GM04503 (cell line): ENCODE data around the gene MARVELD1.
"Not testable (repeated sequence)": the region's sequence is repeated elsewhere in the genome, so short reads cannot be mapped to it uniquely, and the experiment has no call there.

Source experiments
- DNase-seq: peaks from one replicate; pipeline ENCODE4 v3.0.0-alpha.2; 2012; ENCODE audit warnings: low read depth

The MARVELD1 gene

DNA sequence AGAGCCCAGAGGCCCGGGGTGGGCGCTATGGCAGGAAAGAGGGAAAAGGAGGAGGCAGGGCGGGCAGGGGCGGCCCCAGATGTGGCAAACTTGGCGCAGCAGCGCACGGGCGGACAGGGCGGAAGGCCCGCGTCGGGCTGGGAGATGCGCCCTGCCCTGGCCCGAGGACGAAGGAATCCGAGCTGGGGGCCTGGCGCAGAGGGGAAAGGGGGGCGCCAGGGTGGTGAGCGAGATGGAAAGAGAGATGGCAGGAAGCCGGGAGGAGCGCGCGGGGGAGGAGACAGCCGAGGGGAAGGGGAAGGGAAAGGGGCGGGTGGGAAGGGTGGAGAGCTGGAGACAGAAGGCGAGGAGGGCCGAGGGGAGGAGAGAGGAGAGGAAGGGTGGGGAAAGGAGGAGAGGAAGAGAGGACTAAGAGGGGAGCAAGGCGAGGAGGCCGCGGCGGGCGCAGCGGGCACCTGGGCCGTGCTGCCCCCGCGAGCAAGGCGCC is at the start of gene MARVELD1:
Gene MARVELD1 (plus strand): TSS at position 392 of the 487 bp plus-strand sequence. CDS start 147 bp downstream, outside the sequence.
- DNase-seq = no peak

DNA sequence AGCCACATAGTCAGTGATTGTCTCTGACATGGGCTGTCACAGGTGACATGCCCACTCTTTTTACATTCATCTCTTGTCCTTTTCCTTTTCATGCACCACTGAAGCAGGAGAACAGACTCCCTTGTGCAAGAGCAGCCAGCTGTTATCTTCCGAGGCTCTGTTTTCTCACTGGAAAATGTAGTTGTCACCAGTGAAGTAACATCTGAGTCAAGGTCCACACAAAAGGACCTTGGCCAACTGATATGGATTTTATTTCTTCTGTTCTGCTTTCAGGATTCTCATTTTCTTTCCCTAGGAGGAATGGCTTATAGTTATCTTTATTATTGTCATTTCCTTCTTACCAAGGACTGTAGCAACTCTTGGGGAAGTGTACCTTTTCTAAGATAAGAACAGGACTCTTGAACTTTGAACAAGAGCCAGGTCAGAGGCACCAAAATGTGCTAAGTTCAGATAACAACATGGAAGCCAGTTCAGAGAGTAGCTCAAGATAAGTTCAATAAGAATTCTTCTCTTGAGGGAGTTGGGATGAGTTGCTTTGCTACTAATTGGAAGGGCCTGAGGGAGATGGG is 49.2 kb upstream of the MARVELD1 start:
- DNase-seq = no peak

- DNase-seq = no peak
These were observed 46.5 kb upstream of the MARVELD1 start for GRCh38 chr10:97666992-97667391.

DNA sequence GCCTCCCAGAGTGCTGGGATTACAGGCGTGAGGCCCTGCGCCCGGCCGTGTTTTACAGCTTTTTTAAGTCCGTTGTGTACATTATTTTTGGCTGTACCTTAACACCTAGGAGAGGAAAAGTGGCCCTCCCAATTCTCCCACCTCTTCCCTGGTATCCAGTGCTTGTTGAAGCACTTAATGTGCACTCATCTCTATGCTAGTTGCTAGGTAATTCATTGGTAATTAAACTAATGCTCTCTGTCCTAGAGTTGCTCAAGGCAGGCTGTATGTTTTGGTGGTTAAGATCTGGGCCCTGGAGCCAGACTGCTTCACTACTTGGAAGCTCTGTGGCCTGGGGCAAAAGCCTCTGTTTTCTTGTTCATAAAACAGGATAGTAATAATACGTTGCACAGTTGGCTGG is 46.1 kb upstream of the MARVELD1 start:
- no peak for DNase-seq

GRCh38 chr10:97669571-97669970 is 44.0 kb upstream of the MARVELD1 start:
- no peak for DNase-seq

- no peak for DNase-seq
These were observed 39.6 kb upstream of the MARVELD1 start for GRCh38 chr10:97673736-97674525.

GRCh38 chr10:97675222-97675621 is 38.3 kb upstream of the MARVELD1 start:
- no peak for DNase-seq

DNA sequence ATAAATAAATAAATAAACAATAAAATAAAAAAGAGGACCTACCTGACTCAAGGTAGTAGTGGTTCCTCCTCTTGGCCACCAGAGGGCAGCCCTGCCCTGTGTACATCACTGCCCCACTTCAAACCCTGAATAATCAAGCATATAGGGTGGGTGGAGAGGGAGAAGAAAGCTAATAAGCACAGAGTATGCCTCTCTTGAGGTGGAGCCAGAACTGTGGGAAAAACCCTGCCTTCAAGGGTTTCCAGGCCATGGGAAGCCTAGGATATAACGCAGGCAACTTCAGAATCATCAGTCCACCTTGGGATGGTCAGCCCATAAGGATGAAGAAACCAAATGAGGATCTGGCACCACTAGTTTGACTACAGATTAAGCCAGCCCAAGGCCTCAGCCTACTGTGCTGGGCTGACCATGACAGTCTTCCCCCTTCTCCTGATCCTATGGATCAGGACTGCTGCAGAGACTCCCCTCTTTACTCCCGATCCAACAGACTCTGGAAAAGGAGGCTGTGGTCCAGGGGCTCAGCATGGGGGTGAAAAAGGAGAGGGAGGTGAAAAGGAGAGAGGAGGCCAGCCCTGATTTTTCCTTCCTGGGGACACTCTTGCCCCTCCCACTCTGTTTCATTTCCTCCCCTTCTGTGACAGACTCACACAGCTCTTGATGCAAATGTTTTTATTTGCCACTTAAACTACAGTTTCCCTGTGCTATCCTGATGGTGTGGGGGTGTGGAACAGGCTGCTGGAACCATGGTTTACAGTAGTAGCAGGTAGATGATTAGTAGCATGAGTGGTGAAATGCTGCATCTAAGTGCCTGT is 36.6 kb upstream of the MARVELD1 start:
- DNase-seq = no peak

- DNase-seq = no peak
These were observed 33.9 kb upstream of the MARVELD1 start for GRCh38 chr10:97679594-97679993.

DNA sequence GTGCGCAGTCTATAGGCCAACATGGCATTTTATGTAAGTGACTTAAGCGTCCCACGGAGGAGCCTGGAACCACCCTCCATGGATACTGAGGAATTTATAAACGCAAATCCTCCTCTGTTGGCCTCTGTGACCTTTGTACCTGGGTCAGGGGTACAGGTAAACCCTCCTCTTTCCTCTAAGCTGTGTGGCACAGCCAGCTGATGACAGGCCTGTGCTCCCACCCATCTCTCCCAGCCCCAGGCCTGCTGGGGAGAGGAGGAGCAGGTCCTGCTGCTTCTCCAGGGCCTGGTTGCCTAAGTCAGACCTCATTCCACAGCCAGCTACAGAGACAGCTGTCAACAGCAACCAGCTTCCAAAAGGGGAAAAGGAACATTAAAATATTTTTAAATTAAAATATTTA is 31.5 kb upstream of the MARVELD1 start:
- DNase-seq = no peak

DNA sequence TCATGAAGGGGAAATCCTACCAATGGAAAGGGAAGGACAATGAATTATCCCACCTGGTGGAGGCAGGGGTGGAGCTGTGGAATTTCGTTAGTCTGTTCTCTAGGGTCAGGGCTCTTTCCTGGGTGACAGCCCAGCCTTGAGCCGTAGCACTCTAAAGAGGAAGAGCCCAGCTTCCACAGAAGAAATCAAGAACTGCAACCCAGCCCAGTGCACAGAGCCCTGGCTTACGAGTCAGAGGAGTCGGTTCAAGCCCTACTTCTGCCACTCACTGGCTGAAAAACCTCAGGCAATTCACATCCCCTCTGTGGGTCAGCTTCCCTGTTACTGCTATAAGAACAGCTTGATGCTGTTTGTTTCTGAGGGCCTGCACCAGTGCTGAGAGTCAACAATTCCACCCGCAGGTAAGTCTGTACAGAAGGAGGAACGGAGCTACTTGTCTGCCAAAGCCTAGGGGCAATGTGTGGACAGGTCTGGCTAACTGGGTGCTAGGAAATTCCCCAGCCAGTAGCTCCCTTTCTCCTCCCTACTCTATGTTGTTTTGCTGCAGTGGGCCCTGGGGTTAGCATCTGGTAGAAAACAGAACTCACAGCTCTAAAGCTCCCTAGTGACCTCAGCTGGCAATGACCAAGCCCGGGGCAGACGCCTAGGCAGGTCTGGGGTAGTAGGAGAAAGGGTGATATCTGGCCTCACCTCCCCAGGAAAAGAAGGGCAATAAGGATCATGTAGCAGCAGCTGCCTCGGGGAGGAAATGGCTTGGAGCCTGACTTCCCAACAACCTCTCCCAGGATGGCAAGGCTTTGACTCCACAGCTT is 29.8 kb upstream of the MARVELD1 start:
- DNase-seq = no peak

GRCh38 chr10:97684368-97684713 is 29.2 kb upstream of the MARVELD1 start:
- not testable (repeated sequence) for DNase-seq

- DNase-seq = no peak
These were observed 28.6 kb upstream of the MARVELD1 start for GRCh38 chr10:97684866-97685394.

GRCh38 chr10:97685395-97685958 is 28.1 kb upstream of the MARVELD1 start:
- no peak for DNase-seq

- DNase-seq = no peak
These were observed 27.1 kb upstream of the MARVELD1 start for GRCh38 chr10:97686301-97686961.

DNA sequence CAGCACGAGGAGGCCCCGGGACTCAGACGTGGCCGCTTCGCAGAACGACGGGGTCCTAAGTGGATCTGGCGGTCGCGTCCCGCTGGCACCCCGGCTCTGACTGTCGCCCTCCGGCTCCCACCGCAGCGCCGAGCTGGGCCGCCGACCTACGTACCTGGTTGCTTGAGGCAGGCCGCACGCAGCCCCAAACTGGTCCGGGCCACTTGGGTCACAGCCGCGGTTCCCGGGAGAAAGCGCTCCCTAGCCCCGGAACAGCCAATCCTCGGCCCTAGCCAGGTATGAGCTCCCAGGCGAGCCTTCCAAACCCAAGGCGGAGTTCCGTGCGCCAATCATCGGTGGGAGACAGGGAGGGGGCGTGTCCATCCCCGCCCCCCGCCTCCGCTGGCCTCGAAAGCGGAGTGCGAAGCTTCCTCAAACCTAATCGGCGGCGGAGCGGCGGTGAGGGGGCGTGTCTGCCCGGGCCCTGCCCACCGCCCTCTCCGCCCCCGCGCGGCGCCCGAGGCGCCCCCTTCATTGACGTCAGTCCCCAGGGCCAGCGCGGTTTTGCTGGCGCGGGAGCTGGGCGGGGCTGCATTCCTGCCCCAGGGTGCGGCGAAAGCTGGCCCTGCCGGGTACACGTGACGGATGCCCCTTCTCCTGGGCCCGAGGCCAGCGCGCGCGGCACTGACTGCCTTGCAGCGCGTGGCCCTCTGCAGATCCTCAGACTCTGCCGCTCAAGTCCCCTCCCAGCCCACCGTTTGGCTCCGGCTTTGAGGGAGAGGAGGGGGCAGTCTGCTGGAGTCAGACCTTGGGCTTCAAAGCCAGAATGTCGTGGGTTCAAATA is 26.4 kb upstream of the MARVELD1 start, which contains the start of gene AVPI1:
Gene AVPI1 (minus strand): TSS at position 280 of the 823 bp plus-strand sequence. CDS start 7,336 bp downstream, outside the sequence.
- peak; percentile 78 for DNase-seq

GRCh38 chr10:97687785-97688781 is 25.4 kb upstream of the MARVELD1 start:
- peak; percentile 45 for DNase-seq

DNA sequence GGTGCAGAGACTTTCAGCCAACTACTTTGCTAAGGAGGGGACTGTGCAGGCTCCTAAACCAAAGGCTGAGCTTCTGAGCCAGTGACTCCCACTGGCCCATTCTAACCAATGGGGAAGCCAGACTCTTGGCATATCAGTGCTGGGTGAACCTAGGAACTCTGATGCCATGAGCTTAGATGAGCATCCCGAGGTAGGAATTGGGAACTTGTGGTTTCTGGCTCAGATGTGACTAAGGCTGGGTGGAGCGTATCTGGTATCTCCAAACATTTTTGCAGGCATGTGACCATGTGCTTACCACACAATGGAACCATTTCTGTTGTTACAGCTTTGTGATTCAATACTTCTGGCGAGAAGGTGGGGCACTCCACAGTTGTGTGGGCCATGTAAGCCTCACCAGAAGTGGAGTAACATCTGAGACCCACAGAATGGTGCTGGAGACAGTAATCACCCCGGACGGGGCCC is 23.9 kb upstream of the MARVELD1 start:
- peak; percentile 96 for DNase-seq
